Stimulated activated CD4-positive, alpha-beta T cell treated with anti-CD3 and anti-CD28 coated beads, Interleukin-12 subunit alpha, Interleukin-12 subunit beta, amount 100 ng/mL, for 48 hours (primary cell): ENCODE measurements around the gene NPPA.
A peak's percentile ranks its signal among the peaks of the same experiment; 100 is the strongest.
"Not testable (repeated sequence)": the region's sequence is repeated elsewhere in the genome, so short reads cannot be mapped to it uniquely, and the experiment has no call there.

Experiments used
- DNase-seq, 3 donors: peaks; one replicate each; pipeline ENCODE4 v3.0.0-alpha.2; 2020; ENCODE audit warnings: low read depth in 2 of 3, low spot score in 1 of 3

NPPA gene

DNA sequence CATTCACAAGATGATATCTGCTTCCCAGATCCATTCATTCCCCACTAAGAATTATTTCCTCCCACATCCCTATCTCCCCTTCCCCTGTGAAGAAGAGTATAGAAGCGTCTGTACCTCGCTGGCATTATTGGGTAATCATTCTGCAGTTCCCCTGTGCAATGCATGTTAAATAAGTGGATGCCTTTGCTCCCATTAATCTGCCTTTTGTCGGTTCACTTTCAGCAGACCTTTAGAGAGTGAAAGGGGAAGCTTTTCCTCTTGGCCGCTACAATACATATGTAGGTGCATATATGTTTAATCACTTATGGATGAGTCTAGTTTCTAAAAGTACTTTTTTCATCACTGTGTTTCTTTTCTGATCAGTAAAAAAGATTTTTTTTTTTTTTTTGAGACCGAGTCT, 34.6 kb downstream of the NPPA start:
- DNase-seq = no peak

DNA sequence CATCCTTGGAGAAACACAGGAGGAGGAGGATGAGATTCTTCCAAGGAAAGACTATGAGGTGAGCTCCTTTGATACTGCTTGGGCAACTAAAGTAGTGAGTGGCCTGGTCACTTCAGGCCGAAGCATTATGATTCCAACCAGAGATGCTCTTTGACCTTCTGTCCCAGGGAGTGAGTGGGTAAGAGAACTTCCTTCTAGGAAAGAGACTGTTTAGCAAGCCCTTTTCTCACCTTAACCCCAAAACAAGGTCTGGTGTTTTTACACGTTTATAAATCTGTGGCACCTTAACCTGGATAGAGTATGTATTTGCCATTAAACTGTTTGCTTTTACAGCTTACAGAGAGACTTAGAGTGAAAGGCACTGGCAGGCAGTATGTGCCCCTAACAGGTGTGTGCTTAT, 40.5 kb downstream of the NPPA start:
- DNase-seq = no peak

DNA sequence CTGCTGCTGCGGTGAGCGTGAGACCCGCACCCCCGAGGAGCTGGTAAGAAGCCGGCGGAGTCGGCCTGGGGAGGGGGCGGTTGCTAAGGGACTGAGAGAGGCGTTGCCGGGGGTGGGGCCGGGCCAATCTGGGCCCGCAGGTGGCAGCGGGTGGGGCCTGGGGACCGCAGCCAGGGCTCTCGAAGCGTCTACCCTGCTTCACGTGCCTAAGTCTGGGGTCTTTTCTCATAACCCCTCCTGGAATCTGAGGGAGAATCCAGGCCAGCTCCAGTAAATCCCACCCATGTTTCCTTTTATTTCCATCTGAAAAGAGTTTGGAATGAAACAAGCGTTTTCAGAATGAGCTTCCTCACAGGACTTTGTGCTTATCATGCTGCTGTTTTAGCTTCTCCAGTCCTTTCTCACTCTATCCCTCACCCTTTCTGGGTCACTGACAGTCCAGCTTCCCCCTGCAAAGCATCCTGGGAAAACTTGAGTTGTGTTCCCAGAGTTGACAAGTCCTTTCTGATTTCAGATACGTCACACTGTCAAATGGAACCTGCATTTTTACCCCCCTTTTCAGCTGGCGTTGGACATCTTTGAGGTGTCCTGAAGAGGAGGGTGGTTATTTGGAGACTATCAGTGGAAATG, 41.2 kb downstream of the NPPA start:
- no peak for DNase-seq

DNA sequence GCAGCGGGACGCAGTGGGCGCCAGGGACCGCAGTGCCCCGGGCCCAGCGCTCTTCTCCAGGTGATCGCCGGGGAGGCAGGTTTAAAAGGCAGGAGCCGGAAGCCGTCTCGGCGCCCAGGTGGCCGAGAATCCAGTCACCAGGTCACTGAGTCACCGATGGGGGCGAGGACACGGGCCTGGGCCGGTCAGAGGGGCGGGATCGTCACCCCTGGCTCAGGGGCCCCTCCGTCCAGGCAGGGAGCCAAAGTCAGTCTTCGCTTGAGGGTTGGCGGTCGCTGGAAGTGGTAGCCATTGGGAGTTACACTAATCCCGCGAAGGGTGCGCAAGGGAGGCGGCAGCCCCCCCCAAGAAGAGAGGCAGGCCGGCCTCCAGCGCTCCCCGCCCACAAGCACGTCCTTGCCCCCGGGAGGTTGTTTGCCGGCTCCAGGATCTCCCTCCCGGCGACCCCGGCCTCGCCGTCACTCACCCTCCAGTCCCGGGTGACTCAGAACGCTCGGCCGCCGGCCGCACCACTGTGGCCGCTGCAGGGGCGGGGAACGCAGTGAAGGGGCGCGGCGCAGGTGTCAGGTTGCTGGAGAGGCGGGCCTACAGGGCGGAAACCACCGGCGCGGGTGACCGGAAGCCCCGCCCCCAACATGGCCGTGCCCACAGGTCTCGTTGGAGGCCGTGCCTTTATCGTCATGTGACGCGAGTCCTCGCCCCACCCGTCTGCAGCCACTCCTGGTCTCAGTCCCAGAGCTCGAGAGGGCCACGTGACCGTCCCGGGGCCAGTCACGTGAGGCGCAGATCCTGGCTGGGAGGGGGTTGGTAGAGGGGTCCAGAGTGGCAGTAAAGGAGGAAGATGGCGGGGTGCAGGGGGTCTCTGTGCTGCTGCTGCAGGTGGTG, 41.9 kb downstream of the NPPA start, which contains the start of the genes CLCN6 and MTHFR:
Gene CLCN6 (plus strand): TSS at position 770 of the 885 bp plus-strand sequence. CDS start 72 bp downstream, at position 842.
Gene MTHFR (minus strand): TSS at position 543 of the 885 bp plus-strand sequence. CDS start 2,848 bp downstream, outside the sequence.
- peak; percentile 96 to 98 (median 98) for DNase-seq

DNA sequence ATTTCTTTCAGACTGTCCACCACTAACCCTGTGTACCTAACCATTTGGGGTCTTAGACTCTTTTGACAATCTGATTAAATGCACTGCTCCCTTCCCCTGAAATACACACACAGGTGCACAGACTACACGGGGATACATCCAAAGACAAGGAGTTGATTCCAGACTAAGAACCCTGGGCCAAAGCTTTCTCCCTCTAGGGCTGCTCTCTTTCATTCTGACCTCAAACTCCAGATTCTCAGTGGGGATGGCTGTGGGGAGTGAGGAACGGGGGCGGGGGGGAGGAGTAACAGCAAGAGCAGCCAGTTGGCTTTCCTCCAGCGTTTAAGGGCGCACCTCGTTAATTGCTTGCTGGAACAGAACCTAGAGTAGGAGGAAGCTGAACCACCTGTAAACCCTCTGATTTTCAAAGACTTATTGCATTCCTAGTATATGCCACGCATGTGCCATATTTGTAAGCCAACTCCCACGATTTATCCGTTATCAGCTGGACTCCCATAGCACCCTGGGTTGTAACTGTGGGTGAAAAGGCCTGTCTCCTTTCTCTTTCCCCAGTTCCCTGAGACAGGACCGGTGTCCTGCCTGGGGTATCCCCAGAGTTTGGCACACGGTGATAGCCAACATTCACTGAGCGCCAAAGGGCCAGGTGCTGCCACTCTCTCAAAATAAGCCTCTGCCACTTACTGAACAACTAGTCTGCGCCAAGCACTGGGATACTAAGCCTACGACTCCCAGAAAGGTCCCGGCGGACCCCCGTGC, 42.7 kb downstream of the NPPA start:
- DNase-seq = peak in 1 of 3 donors; percentile 32

DNA sequence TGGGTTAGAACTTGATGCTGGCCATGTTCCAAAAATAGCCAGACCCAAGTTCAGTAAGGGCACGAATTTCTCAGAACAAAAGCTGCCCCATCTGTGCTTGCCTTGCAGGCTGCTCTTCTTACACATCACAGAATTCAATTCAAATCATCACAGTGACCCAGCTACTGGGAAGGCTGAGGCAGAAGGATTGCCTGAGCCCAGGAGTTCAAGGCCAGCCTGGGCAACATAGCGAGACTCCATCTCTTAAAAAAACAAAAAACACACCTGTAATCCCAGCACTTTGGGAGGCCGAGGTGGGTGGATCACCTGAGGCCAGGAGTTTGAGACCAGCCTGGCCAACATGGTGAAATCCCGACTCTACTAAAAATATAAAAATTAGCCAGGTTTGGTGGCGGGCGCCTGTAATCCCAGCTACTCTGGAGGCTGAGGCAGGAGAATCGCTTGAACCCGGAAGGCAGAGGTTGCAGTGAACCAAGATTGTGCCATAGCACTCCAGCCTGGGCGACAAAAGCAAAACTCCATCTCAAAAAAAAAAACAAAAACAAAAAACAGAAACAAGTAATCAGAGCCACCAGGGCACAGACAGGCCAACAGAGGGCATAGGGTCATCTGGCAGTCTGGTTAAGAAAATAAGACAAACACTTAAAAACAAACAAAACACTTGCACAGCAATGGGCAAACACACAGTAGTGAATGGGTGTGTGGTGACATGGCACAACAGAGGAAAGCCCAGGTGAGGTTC, 43.5 kb downstream of the NPPA start:
- not testable (repeated sequence) for DNase-seq

DNA sequence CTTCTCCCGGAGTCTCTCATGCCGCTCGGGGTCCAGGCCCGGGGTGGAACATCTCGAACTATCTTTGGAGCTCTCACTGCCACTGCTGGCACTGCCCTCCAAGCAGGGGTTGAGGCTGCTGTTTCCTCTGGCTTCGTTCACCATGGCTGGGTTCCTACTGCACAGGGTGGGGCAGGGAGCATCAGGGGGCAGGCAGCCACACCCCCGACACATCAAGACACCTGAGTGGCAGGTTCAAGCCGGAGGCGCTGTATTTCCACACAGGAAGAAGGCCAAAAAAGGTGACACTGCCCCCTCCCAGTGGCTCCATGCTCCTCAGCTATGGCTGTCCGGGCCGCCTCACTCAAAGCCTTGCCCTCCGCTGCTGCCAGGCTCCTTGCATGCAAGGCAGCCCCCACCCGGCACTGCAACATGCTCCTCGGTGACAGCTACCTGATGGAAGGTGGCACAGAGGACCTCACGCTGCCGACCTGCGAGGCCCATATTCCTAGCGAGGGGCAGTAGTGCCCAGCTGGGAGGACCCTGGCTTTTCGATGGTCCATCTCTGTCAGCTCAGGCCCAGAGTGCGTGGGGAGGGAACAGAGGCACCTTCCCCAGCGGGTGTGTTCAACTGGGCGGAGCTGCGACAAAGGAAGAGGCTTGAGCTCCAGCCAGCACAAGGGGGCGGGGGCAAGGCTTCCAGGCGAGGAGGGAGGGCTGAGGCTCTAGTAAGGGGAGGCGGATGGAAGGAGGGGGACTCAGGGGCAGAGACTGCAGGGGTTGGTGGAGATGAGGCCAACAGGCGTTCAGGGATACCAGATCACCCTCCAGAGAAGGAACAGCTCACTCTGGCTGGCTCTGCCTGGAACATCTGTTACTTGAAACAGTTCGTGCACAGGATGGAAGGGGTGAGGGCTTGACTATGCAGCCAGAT, 44.4 kb downstream of the NPPA start:
- peak; percentile 28 to 55 (median 50) for DNase-seq

DNA sequence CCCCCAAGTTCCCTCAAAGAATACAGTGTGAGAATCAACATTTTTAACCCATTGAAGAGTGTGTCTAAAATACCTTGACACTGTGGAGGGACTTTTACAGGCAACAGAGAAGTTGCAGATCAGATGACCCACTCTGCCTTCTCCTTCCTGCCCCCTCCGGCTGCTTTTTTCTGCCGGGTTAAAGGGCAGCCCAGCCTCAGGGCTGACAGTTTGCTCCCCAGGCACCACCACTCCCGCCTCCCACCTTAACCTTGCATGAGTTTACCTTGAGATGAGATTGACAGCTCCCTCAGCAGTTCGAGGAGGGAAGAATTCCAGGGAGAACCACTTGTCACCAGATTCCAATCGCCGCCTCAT, 45.0 kb downstream of the NPPA start:
- no peak for DNase-seq

DNA sequence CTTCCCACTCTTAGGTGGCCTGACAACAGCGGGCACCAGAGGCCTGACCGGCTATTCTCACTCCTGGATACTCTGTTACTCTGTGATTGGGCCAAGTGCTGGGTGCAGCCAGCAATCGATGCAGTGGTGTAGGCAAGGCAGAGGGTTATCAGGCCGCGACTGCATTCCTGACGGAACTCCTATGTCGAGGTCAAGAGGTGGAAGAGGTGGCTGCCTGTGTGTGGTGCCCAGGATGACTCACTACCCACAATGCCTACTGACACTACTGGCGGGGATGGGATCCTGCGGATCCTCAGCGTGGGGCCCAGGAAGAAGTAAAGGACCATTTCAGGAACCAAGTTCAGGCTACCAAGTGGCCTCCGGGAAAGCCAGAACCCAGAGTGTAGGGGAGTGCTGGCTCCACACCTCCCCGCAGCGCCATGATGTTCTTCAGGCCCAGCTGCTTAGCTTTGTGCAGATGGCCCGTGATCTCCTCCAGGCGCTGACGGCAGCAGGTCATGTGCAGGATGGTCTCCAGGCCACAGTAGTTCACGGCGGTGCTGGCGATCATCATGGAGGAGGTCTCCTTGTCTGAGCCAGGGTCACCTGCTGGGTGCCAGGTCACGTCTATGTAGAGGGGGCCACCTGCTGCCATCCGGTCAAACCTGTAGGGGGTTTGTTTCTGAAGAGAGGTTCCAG, 46.7 kb downstream of the NPPA start:
- no peak for DNase-seq

DNA sequence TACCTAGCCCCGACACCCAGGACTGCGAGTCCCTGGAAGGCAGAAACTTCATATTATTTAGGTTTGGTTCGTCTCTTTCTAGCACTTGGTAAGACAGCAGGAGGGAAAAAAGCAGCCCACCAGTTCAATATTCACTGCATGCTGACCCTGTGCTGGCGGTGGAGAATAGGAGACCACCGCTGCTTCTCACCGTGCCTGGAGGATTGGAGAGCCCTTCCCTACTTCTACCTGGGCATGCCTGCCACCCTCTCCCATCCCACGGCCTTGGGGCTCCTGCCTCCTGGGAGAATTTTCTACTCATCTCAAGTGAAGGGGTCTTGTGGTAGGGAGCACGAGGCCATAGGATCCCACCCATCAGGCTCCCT, 47.2 kb downstream of the NPPA start:
- no peak for DNase-seq

DNA sequence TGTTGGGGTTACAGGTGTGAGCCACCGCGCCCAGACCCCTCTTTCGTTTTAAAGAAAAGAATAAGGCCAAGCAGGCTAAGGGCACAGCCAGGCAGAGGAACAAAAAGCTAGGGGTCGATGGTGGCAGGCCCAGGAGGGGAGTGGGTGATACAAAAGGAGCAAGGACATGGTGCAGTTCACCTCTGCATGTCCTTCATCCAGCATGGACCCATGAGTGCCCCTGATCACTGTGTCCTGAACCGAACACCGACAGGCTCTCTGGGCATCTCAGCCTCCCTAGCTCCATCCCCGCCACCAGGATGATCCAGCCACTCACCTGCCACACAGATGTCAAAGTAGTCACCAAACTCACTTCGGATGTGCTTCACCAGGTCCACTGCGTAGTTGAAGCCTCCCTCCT, 47.7 kb downstream of the NPPA start:
- no peak for DNase-seq

DNA sequence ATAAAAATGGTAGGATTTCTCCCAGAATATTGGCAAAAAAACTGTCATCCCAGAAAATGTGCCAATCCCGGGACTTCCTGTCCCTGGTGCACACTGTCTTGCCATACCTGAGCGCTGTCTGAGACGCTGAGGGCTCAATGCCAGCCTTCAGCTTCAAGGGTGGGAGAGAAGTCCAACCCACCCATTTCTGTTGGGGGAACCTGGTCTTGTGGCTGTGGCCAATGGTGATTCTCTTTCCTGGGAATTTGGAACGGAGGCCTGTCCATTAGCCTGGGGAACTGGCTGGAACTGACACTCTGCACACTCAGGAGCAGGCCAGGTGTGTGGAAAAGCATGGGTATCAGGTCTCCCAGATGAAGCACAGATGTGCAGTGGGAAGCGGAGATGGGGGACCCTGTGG, 48.5 kb downstream of the NPPA start:
- no peak for DNase-seq

DNA sequence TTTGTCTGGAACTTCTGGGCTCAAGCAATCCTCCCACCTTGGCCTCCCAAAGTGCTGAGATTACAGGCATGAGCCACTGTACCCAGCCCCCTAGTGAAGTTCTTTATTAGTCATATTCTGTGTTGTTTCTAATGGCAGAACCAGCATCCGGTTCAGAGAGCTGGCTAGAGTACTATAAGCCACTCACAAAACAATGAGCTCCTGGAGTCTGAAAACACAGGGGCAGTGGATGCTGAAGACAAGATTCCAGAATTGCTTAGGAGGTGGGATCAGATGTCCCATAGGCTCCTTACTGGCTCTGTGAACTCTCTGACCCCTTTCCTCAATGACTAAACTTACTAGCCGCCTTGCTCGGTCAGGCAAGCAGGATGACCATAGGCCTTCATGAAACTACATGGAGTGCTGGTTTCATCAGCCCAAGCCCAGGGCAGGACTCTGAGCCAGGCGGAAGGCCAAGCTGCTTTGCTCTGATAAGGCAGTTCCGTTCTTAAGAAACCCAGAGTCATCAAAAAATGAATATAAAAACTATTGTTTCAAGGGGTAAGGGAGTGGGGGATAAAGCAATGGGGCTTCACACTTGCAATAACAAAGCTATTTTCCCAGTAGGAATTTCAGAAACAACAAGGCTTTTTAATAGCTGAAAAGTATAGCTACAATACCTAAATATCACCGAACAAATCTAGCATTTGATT, 49.9 kb downstream of the NPPA start:
- no peak for DNase-seq

DNA sequence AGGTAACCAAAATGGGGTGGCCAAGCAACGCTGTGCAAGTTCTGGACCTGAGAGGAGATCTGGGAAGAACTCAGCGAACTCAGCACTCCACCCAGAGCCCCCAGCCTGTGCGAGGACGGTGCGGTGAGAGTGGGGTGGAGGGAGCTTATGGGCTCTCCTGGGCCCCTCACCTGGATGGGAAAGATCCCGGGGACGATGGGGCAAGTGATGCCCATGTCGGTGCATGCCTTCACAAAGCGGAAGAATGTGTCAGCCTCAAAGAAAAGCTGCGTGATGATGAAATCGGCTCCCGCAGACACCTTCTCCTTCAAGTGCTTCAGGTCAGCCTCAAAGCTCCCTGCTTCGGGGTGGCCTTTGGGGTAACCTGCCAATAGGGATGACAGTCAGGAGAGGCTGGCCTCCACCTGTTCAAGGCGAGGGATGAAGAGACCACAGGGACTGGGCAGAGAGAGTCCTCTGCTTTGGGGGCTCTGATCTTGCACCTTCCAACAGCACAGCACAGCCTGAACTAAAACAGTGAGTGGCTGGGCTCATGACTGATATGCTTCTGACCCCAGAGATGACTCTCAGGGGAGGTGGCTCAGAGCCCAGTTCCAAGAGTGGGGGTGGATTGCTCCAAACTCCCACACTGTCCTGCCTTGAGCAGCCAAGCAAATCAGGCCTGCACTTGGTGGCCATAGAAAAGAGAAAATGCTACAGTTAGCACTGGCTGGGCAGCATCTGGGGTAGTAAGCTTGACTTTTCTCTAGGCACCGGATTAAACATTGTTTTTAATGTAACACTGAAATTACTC, 51.4 kb downstream of the NPPA start:
- DNase-seq = no peak
